ENCODE data around the gene REX1BD. TPM values are rescaled to one million over a fixed set of nuclear protein-coding genes. Genes with fewer than 3 reads are reported as not detected.

Gene REX1BD
- total RNA-seq, 1 donor from 2014 or later, result 57.6 TPM

DNA sequence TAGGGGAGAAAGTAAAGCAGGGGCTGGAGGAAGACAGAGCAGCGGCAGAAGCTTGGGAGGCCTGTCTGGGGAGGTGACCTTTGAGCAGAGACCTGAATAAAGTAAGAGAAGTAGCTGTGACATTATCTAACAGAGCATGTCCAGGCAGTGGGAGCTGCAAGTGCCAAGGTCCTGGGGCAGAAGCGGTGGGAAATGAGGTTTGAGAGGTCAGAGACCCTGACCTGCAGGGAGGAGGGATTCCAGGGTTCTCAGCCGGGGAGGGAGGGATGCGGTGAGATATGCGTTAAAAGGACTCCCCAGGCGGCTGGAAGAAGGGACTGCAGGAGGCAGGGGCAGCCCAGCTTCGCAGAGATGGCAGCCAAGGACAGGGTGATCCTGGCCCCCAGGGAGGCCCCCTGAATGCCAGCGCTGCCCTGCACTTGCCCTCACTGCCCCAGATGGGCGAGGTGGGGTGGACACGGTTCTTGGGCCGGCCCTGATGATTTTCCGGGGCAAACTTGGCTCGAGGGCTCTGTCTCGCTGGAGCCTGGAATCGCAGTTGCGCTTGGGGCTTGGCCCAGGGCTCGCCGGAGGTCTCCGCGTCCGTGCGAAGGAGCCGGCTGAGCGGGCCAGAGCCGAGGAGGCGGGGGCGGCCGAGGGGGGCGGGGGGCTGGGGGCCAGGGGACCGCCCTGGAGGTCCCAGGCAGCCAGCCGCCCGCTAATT lies 14.8 kb downstream of the REX1BD start:
- DNase-seq, result no peak

DNA sequence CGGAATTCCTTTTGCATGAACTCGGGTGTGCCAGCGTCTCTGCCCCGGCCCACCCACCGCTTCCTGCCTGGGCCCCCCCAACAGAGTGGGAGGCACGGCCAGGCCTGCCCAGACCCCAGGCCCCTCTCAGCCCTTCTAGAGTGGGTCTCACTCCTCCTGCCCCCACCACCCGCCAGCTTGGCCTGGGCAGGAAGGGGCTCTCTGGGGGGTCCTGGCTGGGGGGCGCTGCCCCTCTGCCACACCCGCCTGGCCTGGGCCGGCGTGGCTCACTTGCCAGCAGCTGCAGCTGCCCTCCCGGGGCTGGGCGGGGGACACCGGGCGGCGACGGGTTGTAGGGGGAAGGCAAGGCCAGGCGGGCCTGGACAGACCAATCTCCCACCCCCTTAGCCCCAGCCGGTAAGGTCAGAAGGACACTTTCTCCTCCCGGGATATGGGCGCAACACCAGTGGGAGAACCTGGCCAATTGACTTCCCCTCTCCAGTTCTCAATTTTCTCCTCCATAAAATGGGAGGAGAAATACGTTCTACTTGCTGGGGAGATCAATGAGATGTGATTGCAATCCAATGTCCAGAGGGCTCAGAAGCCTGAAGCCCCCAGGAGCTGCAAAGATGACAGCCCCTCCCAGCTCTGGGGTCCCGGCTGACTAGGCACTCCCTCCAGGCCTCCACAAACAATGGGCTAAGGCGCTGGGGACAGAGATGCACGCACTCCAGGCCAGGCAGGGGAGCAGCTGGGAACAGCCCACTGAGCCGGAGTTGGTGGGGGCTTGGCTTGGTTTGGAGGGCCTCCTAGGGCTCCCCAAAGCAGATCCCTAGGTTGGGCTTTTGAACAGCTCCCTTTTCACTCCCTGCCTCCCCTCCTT lies 15.6 kb downstream of the REX1BD start:
- DNase-seq, result no peak

DNA sequence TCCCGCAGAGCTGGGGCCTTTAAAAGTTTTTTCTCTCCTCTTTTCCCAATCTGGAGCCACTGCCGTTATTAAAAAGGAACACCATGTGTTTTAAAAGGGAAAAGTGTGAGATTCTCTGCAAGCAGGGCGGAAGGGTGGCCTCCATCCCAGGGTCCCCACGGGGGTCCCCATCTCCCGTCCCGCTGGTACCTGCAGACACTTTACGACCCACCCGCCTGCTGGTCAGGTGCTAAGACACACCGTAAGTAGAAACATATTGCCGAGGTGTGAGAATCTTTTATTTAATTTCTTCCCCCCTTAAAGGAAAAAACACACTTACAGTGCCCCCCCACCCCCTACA lies 16.2 kb downstream of the REX1BD start:
- no peak for DNase-seq

DNA sequence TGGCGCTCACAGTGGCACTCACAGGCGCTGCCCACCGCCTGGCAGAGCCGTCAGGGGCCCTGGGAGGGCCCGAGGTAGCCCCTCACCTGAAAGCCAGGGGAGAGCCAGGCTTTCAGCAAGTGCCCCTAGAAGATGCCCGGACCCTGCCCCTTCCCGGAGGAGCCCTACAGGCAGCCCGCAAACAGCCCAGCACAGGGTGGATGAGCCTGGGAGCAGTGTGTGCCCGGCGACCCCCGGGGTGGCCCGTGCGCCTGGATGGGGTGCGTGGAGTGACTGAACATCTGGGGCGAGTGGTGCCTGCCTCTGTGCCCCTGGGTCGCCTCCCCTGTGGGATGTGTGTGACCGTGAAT lies 16.6 kb downstream of the REX1BD start:
- DNase-seq, result no peak

DNA sequence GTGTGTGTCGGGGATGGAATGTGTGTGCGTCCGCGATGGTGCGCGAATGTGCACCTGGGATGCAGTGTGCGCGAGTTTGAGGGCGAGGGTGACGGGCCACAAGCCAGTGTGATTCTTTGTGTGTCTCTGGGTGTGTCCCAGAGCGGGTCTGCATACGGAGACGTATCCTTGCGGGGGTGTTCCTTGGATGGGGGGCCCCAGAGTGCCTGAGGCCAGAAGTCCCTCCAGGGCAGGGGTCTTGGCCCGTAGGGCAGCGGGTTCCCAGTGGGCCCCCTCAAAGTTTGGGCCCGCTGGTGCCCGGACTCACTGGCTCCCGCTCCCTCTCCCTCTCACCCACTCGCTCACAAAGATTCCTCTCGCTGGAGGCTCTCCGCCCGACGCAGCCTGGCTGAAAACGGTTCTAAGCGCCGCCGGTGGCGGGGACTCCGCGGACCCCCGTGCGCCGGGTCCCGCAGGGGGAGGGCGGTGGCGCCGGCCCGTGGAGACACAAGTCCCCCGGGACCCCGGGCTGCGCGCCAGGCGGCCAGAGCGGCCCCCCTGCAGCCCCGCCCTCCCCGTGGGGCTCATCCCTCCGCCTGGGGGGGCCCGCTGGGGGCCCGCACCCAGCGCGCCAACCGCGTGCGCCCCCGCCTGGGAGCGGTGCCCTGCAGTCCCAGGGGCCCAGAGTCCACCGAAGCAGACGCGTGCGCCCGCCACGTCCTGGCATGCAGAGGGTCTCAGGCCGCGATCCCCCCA lies 17.1 kb downstream of the REX1BD start:
- no peak for DNase-seq

DNA sequence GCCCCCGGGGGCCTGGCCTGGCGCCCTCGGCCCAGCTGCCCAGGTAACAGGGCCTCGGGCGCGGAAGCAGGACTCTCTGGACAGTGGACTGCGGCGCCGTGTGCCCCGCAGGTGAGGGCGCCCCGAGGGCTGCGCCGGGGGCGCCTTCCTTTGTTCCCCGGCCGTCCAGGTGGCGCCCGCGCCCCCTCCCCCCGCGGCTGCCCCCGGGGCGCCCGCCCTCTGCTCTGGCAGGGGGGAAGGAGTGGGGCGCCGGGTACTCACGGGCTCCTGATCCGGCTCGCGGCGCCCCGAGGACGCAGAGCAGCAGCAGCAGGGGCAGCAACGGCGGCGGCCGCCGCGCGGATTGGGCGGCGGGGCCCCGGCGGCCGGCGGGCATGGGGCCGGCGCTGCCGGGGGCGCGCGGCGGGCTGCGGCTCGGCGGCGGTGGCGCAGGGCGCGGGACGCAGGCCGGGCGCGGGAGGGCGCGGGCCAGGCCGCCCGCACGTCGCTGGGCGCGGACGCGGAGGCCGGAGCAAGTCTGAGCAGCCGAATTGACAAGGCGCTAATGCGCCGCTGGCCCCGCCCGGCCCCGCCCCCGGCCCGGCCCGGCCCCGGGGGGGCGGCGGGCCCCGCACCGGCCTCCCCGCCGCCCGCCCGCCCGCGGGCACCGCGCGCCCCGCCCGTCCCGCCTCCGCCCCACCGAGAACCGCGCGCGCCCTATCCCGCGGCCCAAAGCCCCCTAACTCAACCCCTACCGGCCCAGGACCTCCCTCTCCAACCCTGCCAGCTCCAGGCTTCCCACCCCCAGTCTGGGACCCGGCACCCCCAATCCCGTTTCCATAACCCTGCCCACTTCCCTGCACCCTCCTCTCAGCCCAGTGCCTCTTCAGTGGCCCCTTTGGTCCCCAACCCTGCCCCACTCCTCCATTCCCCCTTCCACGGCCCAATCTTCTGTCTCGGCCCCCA lies 18.0 kb downstream of the REX1BD start, which contains the start of gene CRLF1:
CRLF1 (minus strand) TSS at position 519 of the 945 bp plus-strand sequence; CDS start at position 376, 143 bp downstream.
- no peak for DNase-seq

DNA sequence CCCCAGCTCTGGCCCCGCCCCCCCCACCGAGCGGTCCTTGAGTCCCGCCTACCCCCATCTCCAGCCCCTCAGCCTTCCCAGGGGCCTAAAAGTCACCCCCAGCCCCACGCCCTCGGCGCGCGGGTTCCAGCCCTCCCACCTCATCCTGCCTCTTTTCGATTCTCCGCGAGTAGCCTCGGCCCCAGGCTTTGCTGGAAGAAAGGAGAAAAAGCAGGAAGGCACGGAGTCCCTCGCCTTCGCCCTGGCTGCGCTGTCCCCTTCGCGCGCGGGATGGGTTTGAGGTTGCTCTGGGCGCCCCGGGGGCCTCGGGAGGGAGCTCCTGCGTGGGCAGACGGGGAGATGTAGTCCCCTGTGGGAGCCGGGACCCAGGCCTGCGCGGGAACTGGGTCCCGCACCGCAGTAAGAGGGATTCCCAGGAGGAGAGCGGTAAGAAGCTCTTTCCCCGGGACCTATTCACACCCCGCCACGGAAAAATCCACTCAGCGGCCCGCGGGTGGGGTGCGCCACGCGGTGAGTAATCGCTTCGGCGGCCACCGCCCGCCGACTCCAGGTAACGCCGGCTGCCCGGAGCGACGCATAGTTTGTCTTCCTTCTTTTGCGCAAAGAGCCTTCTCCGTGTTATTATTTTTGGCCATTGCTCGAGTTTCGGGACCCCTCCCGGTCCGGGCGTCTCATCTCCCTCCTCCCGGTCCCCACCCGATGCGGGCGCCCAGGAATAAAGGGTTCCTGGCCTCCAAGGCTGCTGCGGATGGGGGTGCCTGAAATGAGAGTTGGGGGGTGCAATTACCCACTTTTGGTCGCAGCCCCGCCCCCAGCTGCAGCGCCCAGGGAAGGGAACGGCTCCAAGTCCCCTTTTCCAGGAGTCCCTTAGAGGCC lies 18.9 kb downstream of the REX1BD start:
- no peak for DNase-seq

DNA sequence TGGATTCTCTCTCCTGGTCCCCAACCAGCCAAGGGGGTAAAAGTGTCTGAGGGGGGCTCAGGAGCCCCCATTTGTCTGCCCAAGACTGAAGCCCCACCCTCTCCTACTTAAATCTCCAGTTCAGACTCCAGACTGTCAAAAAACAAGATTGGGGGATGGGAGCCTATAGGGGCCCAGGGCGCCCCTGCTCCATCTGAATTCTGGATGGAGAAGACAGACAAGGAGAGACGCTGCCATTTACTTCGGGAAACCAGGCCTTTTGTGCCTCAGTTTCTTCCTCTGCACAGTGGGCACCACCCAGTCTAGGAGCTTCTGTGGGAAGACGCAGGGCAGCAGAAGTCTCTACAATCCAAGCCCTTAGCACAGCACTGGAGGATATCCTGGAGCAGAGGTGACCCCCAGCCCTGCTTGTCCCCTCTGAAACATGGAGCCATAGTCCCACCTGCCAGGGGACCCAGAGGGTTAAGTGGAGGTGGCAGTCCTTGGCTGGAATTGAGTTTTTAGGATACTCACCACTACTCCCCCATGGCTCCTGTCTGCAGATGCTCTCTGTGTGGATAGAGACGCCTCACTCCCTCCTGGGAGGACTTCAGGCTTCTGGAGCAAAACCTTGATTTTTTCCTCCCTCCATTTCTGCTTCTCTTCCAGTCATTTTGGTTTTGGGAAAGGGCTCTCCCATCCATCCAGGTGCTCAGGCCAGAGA lies 19.7 kb downstream of the REX1BD start:
- no peak for DNase-seq

DNA sequence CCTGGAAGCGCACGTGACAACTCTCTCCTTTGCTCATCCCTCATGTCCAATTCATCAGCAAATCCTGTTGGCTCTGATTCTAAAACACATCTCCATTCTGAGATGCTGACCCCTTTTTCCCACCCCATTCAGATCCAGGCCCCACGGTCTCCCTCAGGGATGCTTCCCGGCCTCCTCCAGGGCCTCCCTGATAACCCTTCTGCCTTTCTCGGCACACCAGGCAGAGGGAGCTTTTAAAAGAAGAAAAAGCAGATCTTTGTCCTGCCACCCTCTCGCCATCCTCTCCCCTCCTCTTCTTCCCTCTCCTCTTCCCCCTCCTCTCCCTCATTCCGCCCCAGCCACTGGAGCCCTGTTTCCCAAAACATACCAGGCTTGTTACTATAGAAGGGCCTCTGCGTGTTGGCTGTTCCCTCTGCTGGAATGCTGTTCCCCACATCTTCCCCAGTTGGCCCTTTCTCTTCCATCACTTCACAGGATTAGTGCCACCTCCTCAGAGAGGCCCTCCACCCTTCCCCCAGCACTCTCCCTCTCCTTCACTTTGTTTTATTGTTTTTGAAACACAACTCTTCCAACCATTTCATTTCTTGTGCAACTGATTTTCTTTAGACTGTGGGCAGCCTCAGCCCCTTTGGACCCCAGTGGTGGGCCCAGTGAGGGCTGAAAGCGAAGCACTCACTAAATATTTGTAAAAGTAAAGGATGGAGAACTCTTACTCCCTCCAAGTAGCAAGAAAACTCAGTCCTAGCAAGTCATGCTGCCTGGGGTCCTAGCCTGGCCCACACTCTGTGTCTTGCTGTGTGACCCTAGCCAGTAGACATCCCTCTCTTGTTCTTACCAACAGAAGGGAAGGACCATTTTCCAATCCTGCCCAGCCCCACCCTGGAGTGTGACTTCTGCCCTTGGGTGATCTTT lies 20.5 kb downstream of the REX1BD start:
- DNase-seq, result no peak

DNA sequence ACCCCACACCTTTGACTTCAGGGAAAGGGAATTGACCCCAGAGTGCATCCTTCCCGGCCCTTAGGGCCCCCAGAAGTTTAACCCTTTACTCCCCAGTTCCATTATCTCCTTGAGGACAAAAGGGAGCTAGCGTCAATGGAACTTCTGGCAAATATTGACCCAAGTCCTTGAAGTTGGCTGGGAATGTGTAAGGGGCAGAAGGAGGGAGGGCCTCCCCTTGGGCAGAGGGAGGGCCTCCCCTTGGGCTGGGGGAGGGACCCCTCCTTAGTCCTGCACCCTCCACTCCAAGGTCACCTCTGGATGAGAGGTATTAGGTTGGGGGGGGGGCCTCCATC lies 21.1 kb downstream of the REX1BD start:
- DNase-seq, result no peak

DNA sequence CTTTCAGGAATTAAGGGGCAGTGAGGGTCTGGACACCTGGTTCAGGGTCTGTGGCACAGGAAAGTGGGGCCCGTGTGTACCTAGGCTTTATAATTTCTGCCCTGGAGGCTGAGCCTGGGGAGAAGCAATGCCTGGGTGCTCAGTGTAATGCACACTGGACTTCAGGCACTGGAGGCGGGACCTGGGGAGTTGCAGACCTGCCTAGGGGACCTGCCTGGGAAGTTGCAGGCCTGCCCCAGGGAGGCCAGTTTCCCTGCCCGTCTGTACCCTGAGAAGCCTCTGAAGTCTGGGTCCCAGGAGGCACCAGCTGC lies 21.6 kb downstream of the REX1BD start:
- DNase-seq, result no peak

DNA sequence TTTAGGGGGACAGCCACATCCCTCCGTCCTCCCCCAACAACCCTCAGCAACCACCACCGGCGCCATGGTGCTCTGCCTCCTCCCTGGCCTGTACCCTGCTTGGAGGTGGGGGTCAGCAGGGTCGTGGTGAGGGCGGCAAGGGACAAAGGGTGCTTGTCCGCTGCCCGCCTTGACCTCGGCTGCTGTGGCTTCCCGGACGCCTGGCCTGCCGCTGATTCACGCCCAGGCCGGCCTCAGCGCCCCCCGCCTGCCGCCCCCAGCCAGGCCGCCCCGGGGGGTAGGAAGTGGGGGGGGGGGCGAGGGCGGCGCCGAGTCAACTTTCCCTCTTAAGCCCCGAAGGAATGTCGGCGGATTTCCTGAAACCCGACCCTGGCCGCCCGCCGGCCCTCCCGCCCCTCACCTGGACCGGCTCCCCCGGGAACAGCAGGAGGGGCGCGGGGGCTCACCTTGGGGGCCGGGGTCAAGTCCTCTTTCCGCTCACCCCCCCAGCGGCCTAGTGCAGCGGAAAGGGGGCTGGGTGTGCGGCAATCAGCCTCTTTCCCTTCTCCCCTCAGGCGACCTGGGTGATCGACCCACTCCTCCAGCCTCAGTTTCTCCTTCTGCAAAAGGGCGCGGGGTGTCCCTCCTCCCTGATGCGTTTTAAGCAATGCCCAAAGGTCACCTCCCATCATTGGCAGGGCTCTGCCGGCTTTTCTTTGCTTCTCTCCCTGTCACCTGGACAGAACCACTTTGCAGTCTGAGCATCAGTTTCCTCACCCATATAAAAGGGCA lies 22.1 kb downstream of the REX1BD start:
- DNase-seq, result no peak

DNA sequence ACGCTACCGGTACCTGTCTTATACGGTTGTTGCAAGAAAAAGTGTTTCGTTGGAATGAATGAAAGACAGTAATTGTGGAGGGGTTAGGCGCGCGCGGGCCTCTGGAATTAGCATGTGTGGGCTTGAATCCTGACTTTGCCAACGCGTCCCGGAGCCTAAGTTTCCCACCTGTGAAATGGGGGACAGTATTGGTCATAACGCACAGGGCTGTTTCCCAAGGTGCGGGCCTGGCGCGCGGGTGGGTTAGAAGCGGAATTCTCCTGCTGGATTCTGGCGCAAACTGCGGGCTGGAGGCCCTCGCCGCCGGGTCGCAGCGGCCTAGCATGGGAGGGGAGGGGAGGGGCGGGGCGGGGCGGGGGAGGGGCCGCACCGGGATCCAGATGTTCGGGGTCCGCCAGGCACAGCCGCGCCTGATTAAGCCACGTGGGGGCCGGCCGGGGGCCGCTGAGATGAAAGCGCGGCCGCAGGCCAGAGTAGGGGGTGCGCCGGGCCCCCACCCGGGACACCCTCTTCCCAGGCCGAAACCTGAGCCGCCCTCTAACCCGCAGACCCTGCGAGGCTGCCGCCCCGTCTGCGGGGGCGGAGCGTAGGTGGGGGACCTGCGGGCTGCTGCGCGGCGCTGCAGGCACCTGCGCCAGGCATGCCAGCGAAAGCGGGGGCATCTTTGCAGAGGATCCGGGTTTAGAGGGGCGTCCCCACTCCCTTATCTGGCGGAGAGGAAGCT lies 22.9 kb downstream of the REX1BD start:
- no peak for DNase-seq

DNA sequence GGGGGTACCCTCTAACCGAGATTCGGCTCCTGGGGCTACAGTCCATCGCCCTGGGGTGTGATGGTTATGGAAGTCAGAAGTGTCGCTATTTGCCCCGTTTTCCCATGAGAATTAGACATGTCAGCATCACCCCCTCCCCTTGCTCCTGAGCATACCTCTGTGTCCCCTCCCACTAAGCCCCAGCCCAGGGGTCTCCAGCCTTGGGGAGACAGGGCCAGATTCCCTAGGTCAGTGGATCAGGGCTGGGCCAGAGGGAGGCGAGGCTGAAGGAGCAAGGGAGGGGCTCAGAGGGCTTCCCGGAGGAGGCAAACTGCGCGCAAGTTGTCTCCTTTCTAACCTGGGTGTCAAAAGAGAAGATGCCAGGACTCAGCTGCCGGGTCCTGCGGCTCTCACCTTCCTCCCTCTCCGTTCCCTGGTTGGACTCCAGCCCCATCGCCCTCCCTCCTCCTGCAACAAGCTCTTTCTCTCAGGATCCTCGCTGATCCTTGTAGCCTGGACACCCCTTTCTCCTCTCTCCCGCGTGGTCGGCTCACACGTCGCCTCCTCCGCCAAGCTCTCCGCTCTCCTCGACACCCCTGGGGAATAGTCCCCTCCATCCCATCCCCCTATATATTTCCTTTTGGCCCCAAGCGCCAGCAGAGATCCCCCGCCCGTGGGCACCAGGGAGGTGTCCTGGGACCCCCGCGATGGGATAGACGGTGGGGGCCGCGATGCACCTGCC lies 23.6 kb downstream of the REX1BD start:
- DNase-seq, result no peak

DNA sequence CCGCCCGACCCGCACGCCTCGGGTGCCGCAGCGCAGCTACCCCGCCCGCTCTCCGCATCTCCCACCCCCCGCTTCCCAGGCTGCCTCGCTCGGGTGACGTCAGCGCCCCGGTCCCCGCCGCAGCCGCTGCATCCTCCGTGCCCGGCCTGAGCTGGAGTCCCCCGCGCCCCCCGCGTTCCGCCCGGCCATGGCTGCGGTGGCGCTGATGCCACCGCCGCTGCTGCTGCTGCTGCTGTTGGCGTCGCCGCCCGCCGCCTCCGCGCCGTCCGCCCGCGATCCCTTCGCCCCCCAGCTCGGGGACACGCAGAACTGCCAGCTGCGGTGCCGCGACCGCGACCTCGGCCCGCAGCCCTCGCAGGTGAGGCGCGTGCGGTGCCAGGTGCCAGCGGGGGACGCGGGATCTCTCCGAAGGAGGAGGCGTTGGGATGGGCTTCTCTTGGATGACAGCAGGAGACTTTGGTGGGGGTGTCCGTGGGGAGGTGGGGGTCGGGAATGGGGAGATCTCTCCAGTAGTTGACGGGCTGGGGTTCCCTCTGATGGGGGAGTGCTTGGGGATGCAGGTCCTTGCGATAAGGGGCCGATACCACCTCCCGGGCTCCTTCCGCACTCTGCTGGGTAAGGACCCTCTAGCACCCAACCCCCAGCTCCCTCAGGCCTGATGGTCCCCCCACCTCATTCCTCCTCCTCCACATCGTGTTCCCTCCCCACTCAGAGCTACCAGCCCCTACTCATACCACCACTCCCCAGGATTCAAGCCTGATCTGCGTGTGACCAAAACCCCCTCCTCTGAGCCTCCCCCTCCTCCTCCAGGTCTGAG lies 24.4 kb downstream of the REX1BD start, which contains the start of gene TMEM59L:
TMEM59L (plus strand) TSS at position 99 of the 817 bp plus-strand sequence; CDS start at position 188, 89 bp downstream.
- DNase-seq, result no peak

DNA sequence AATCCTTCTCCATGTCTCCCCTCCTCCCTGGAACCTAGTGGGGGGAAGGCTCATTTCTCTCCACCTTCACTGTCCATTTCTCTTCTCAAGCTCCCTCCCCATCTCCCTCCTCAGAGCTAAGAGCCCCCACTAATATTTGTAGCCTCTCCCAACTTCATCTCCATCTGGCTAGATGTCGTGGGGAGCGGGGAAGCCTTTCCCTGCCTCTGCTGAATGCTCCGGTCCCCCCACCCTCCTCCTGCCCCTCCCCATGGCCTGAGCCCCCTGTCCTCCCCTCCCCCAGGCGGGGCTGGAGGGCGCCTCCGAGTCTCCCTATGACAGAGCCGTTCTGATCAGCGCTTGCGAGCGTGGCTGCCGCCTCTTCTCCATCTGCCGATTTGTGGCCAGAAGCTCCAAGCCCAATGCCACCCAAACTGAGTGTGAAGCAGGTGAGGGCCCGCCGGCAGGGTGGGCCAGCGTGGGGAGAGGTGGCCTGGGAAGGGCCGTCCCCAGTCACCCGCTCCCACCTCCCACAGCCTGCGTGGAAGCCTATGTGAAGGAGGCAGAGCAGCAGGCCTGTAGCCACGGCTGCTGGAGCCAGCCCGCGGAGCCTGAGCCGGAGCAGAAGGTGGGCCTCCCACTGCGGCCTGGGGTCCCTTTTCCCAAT lies 25.1 kb downstream of the REX1BD start:
- no peak for DNase-seq

All from tongue (tissue), 2 donors.